GM18520 (cell line): ENCODE results near the gene LRRFIP2.
"Not testable (repeated sequence)": the region's sequence is repeated elsewhere in the genome, so short reads cannot be mapped to it uniquely, and the experiment has no call there.

ENCODE experiments used
- ATAC-seq: cut with Tn5 transposase; IDR thresholded peaks from one replicate; pipeline ENCODE4 v1.9.1; 2021; ENCODE audit not compliant: unreplicated experiment

LRRFIP2 gene

GRCh38 chr3:37174532-37175126 is at the start of gene LRRFIP2:
LRRFIP2 (minus strand) TSS chr3:37174582; CDS start chr3:37148983, 25,599 bp downstream.
- peak; percentile 35 for ATAC-seq

GRCh38 chr3:37223576-37223975 is 49.2 kb upstream of the LRRFIP2 start:
- no peak for ATAC-seq

GRCh38 chr3:37223141-37223558 is 48.8 kb upstream of the LRRFIP2 start:
- ATAC-seq = no peak

- not testable (repeated sequence) for ATAC-seq
These were observed 48.2 kb upstream of the LRRFIP2 start for GRCh38 chr3:37222542-37222941.

- peak; percentile 27 for ATAC-seq
These were observed 47.0 kb upstream of the LRRFIP2 start for GRCh38 chr3:37221407-37221806.

GRCh38 chr3:37219266-37219665 is 44.9 kb upstream of the LRRFIP2 start:
- no peak for ATAC-seq

- no peak for ATAC-seq
These were observed 43.8 kb upstream of the LRRFIP2 start for GRCh38 chr3:37218206-37218605.

GRCh38 chr3:37217098-37217849 is 42.9 kb upstream of the LRRFIP2 start:
- ATAC-seq = no peak

GRCh38 chr3:37216597-37217097 is 42.3 kb upstream of the LRRFIP2 start:
- ATAC-seq = no peak

GRCh38 chr3:37214076-37214475 is 39.7 kb upstream of the LRRFIP2 start:
- ATAC-seq = no peak

GRCh38 chr3:37210230-37210629 is 35.8 kb upstream of the LRRFIP2 start:
- ATAC-seq = no peak

- ATAC-seq = not testable (repeated sequence)
These were observed 34.2 kb upstream of the LRRFIP2 start for GRCh38 chr3:37208576-37208975.

- not testable (repeated sequence) for ATAC-seq
These were observed 33.6 kb upstream of the LRRFIP2 start for GRCh38 chr3:37208008-37208407.

- ATAC-seq = not testable (repeated sequence)
These were observed 31.7 kb upstream of the LRRFIP2 start for GRCh38 chr3:37206041-37206440.

GRCh38 chr3:37204314-37204713 is 29.9 kb upstream of the LRRFIP2 start:
- no peak for ATAC-seq

- no peak for ATAC-seq
These were observed 27.7 kb upstream of the LRRFIP2 start for GRCh38 chr3:37202035-37202434.

GRCh38 chr3:37200141-37200540 is 25.8 kb upstream of the LRRFIP2 start:
- ATAC-seq = no peak

- ATAC-seq = no peak
These were observed 24.6 kb upstream of the LRRFIP2 start for GRCh38 chr3:37198996-37199395.

GRCh38 chr3:37198547-37198946 is 24.2 kb upstream of the LRRFIP2 start:
- ATAC-seq = no peak

- no peak for ATAC-seq
These were observed 23.5 kb upstream of the LRRFIP2 start for GRCh38 chr3:37197810-37198371.

GRCh38 chr3:37194533-37194932 is 20.2 kb upstream of the LRRFIP2 start:
- no peak for ATAC-seq

- ATAC-seq = no peak
These were observed 16.3 kb upstream of the LRRFIP2 start for GRCh38 chr3:37190667-37191066.
